Stimulated activated CD8-positive, alpha-beta memory T cell treated with anti-CD3 and anti-CD28 coated beads, Interleukin-2, amount 100 ng/mL, for 1 hour (primary cell): ENCODE measurements around the gene C11orf98.
"Not testable (repeated sequence)": the region's sequence is repeated elsewhere in the genome, so short reads cannot be mapped to it uniquely, and the experiment has no call there.

Source experiments
- DNase-seq, 2 donors: peaks; one replicate each; pipeline ENCODE4 v3.0.0-alpha.2; 2020; ENCODE audit warnings: low read depth in 2 of 2

The C11orf98 gene

DNA sequence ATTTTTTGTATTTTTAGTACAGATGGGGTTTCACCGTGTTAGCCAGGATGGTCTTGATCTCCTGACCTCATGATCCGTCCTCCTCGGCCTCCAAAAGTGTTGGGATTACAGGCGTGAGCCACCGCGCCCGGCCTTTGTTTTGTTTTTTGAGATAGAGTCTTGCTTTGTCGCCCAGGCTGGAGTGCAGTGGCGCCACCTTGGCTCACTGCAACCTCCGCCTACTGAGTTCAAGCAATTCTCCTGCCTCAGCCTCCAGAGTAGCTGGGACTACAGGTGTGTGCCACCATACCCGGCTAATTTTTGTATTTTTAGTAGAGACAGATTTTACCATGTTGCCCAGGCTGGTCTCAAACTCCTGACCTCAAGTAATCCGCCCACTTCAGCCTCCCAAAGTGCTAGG, 14.7 kb downstream of the C11orf98 start:
- not testable (repeated sequence) for DNase-seq

- DNase-seq = no peak
Measured at GRCh38 chr11:62649486-62649885, 15.5 kb downstream of the C11orf98 start.

DNA sequence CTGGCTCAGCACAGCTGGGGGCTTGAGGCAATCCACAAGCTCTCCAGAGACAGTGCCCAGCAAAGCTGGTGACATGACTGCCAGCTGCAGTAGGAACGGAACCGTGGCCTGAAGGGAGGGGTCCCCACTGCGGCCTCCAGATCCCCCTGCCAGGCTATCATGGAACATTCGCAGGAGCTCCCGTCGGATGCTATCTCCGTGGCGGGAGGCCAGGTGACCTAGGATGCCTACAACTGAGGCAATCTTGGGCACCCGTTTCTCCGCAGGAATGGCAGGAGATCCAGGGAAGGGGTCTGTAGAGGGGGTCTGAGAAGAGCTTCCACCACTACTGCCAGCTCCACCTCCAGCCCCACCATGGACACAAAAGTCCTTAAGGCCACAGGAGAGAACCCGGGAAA, 16.0 kb downstream of the C11orf98 start:
- DNase-seq = no peak

DNA sequence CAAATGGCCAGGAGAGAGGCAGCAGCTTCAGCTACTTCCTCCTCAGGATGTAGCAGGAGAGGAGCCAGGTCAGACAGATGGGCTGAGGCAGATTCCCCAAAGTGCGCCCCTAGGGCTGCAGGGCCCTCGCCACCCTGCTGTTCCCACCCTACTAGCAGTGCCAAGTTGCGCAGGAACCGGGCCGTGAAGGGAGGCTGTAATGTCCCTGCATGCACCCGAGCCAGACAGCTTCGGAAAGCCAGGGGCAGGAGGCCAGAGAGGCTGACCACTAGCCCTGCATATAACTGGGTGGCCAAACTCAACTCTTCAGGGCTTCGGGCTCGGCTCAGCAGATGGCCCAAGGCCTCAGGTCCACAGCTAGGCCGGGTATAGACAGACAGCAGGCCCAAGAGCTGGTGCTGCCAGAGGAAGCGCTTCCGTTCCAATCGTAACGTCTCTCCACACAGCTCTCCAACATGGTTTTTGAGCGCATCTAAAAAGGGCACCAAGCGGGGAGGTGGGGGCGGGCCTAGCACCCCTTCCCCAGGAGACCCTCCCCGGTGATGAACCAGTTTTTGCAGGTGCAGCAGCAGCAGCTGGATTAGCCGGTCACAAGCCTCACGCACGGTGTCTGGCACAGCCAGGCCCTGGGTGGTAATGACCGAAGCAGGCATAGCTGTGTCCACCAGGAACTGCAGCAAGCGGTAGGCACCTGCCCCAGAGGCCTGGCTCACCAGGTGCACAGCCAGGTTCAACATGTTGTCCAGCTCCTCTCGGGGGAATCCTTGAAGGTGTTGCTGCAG, 16.6 kb downstream of the C11orf98 start:
- DNase-seq = no peak

DNA sequence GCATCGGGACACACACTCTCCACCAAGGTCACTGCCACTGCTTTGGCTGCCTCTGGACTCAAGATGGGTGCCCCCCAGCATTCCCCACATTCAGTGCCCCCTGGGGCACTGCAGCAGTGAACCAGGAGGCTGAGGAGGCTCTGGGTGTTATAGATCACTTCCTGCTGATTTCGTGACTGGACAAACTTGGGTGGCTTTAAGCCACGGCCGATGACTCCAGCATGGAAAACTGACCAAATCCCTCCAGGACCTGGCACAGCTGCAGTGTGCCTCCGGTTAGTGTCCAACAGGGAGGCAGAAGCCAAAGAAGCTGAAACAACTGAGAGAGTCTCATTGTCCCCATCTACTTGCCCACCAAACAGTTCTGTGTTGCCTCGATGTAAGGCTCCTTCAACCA, 17.4 kb downstream of the C11orf98 start:
- no peak for DNase-seq

GRCh38 chr11:62646825-62647608, 18.0 kb downstream of the C11orf98 start:
- no peak for DNase-seq

GRCh38 chr11:62645946-62646824, 18.8 kb downstream of the C11orf98 start, which contains the start of gene GANAB:
Gene GANAB, minus strand, starts transcription at chr11:62646613. Its CDS starts 14 bp downstream, at chr11:62646599.
- DNase-seq = peak; percentile 98

- DNase-seq = no peak
Measured at GRCh38 chr11:62645671-62645945, 19.4 kb downstream of the C11orf98 start.

DNA sequence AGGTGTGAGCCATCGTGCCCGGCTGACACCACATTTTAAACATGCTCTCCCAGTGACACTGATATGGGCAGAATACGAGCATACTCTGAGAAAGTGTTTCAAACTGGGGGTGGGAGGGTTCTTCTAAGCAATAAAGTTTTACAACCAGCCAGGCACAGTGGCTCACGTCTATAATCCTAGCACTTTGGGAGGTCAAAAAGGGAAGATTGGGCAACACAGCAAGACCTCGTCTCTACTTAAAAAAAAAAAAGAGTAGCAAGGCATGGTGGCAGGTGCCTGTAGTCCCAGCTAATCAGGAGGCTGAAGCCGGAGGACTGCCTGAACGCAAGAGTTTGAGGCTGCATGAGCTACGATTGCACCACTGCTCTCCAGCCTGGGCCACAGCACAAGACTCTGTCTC, 20.8 kb downstream of the C11orf98 start:
- no peak for DNase-seq

- DNase-seq = no peak
Measured at GRCh38 chr11:62632492-62632891, 32.5 kb downstream of the C11orf98 start.

DNA sequence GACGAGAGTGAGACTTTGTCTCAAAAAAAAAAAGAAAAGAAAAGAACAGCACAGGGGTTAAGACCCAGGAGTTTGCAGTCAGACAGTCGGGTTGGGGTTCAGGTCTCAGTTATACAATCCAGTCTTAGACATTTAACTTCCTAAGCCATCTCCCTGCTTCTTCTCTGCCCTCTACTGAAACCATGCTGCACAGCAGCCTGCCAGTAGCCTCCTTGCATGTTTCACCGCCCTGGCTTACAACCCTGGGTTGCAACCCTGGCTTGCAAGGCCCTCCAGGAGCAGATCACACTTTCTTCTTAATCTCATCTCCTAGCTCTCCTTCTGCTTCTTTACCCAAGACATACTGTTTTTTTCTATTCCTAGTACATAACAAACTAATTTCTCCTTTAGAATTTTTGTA, 37.3 kb downstream of the C11orf98 start:
- no peak for DNase-seq

GRCh38 chr11:62622476-62623089, 42.4 kb downstream of the C11orf98 start:
- DNase-seq = no peak

DNA sequence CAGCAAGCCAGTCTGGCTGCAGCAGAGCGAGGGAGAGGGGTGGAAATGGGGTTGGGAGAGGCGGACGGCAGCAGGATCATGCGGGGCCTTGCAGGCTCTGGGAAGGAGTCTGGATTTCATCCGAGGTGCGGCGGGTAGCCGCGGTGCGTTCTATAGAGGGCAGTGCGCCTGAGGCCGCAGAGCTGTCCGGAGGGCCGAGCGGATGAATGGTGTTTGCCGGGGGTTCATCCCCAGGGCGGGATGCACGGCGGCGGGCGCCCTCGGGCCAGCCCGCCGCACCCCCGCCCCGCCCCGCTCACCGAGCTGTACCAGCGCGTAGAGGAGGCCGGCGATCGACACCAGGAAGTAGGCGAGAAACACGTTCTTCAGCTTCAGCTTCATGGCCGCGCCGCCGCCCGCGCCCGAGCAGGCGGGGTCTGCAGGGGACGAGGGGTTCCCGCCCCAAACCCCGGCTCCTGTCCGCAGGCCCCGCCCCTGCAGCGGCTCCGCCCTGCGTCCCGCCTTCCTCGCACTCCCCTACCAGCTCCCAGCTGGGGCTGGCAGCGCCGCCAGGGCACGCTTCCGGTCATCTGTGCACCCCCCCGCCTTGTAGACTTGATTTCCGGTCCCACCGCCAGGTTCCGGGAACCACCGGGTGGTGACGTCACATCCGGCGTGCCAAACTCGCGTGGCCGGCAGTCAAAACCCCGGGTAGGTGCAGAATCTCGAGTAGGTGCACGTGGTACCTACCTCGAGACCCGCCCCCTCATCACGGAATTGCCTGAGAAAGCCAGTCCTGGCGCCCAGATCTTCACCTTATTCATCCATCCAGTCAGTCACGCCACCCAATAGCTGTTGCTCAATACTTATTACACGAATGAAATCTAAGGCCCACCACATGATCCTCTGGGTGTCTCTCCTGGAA, 43.2 kb downstream of the C11orf98 start, which contains the start of gene B3GAT3:
B3GAT3 (minus strand) TSS at position 420 of the 904 bp plus-strand sequence; CDS start at position 381, 39 bp downstream.
- DNase-seq = peak; percentile 93 to 94

- DNase-seq = no peak
Measured at GRCh38 chr11:62621027-62621566, 43.9 kb downstream of the C11orf98 start.

- DNase-seq = not testable (repeated sequence)
Measured at GRCh38 chr11:62616957-62617356, 48.1 kb downstream of the C11orf98 start.

DNA sequence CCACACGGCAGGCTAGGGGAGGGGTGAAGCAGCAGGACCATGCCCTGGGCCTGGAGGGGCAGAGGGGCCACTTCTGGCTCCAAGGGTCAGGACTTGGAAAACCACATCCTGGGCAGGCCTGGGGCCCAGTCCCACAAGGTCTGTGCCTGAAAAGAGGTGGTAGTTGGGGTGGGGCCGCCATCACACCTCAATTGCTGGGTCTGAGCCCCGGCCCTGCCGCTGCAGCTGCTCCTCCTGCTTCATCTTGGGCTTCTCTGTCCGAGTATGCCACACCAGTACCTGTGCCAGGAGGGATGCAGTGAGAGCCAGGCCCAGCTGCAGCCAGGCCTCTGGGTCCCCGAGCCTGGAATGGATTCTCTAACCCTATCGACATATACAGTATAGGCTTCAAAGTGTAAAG, 49.5 kb downstream of the C11orf98 start:
- no peak for DNase-seq

DNA sequence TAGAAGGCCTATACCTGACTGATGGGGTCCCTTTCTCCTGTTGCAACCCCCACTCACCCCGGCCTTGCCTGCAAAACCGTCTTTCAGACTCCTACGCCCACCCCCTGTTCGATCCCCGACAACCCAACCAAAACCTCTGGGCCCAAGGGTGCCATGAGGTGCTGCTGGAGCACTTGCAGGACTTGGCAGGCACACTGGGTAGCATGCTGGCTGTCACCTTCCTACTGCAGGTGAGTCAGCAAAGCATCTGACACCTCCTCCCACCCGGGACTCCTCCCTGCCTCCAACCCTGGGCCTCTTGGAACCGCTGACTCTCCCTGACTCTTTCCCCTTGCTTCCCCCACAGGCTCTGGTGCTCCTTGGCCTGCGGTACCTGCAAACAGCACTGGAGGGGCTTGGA, 50.7 kb downstream of the C11orf98 start:
- DNase-seq = no peak

DNA sequence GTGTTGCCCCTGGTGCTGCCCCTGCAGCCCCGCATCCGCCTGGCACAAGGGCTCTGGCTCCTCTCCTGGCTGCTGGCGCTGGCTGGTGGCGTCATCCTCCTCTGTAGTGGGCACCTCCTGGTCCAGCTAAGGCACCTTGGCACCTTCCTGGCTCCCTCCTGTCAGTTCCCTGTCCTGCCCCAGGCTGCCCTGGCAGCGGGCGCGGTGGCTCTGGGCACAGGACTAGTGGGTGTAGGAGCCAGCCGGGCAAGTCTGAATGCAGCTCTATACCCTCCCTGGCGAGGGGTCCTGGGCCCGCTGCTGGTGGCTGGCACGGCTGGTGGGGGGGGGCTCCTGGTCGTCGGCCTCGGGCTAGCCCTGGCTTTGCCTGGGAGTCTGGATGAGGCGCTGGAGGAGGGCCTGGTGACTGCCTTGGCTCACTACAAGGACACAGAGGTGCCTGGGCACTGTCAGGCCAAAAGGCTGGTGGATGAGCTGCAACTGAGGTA, 51.7 kb downstream of the C11orf98 start:
- no peak for DNase-seq
